VCaP (cell line): Measurements from ENCODE around the gene LAMC2.
"Not testable (repeated sequence)": the region's sequence is repeated elsewhere in the genome, so short reads cannot be mapped to it uniquely, and the experiment has no call there.

Source experiments
- H3K27ac ChIP-seq: fragments of 450-650 bp; 2 replicates; pipeline ENCODE4 v1.5.1; 2017
- CTCF ChIP-seq: fragments of 450-650 bp; conservative IDR thresholded peaks from 2 replicates; pipeline ENCODE4 v1.5.1; 2017; ENCODE audit warnings: mild to moderate bottlenecking, moderate library complexity

Gene LAMC2

GRCh38 chr1:183238071-183238470, 52.0 kb downstream of the LAMC2 start:
- TF ChIP-seq CTCF: no peak
- H3K27ac ChIP-seq: no peak overlapping the region

- no peak overlapping the region for H3K27ac ChIP-seq
- no peak for TF ChIP-seq CTCF
These were observed 53.2 kb downstream of the LAMC2 start for GRCh38 chr1:183239220-183239742.

GRCh38 chr1:183239793-183240525, 53.9 kb downstream of the LAMC2 start:
- no peak for TF ChIP-seq CTCF

GRCh38 chr1:183240526-183240825, 54.4 kb downstream of the LAMC2 start:
- no peak for TF ChIP-seq CTCF
- no peak overlapping the region for H3K27ac ChIP-seq

More at GRCh38 chr1:183239793-183240525, 53.9 kb downstream of the LAMC2 start:
- no peak overlapping the region for H3K27ac ChIP-seq

GRCh38 chr1:183240853-183241252, 54.8 kb downstream of the LAMC2 start:
- H3K27ac ChIP-seq: not testable (repeated sequence)

GRCh38 chr1:183241471-183241870, 55.4 kb downstream of the LAMC2 start:
- H3K27ac ChIP-seq: no peak overlapping the region
- TF ChIP-seq CTCF: no peak

GRCh38 chr1:183242556-183242955, 56.5 kb downstream of the LAMC2 start:
- TF ChIP-seq CTCF: no peak
- H3K27ac ChIP-seq: no peak overlapping the region
